Measurements from ENCODE around the gene BMP5.
"Not testable (repeated sequence)": the region's sequence is repeated elsewhere in the genome, so short reads cannot be mapped to it uniquely, and the experiment has no call there.

GRCh38 chr6:55909911-55910310 lies 34.5 kb upstream of the BMP5 start:
- TF ChIP-seq, protein P1, sequence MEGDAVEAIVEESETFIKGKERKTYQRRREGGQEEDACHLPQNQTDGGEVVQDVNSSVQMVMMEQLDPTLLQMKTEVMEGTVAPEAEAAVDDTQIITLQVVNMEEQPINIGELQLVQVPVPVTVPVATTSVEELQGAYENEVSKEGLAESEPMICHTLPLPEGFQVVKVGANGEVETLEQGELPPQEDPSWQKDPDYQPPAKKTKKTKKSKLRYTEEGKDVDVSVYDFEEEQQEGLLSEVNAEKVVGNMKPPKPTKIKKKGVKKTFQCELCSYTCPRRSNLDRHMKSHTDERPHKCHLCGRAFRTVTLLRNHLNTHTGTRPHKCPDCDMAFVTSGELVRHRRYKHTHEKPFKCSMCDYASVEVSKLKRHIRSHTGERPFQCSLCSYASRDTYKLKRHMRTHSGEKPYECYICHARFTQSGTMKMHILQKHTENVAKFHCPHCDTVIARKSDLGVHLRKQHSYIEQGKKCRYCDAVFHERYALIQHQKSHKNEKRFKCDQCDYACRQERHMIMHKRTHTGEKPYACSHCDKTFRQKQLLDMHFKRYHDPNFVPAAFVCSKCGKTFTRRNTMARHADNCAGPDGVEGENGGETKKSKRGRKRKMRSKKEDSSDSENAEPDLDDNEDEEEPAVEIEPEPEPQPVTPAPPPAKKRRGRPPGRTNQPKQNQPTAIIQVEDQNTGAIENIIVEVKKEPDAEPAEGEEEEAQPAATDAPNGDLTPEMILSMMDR (IDR thresholded peaks at IDR 0.05) = not testable (repeated sequence)
- TF ChIP-seq POLR2A (IDR thresholded peaks at IDR 0.05) = not testable (repeated sequence)
